ENCODE measurements around the gene PRKAB2. TPM values are rescaled to one million over a fixed set of nuclear protein-coding genes. Genes with fewer than 3 reads are reported as not detected.
"Not testable (repeated sequence)": the region's sequence is repeated elsewhere in the genome, so short reads cannot be mapped to it uniquely, and the experiment has no call there.

Gene PRKAB2
- polyA plus RNA-seq, 1 experiment = 18.3 TPM

DNA sequence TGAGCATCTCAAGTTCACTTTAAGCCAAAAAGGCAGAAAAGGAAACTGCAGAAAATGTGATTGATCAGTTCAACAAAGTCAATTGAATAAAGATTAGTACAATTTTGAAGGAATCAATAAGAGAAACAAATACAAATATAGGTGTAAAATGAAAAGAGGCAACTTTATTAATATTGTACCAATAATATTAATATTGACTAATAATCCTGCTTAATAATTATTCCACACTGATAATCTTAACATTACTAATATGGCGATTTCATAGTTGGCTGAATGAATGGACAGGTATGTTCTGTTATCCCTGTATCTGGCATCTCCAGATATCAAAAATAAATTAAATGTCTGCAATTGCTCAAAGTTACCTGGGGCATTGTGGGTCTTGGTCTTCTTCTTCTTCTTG lies 61.8 kb downstream of the PRKAB2 start:
- TF ChIP-seq, protein P1, sequence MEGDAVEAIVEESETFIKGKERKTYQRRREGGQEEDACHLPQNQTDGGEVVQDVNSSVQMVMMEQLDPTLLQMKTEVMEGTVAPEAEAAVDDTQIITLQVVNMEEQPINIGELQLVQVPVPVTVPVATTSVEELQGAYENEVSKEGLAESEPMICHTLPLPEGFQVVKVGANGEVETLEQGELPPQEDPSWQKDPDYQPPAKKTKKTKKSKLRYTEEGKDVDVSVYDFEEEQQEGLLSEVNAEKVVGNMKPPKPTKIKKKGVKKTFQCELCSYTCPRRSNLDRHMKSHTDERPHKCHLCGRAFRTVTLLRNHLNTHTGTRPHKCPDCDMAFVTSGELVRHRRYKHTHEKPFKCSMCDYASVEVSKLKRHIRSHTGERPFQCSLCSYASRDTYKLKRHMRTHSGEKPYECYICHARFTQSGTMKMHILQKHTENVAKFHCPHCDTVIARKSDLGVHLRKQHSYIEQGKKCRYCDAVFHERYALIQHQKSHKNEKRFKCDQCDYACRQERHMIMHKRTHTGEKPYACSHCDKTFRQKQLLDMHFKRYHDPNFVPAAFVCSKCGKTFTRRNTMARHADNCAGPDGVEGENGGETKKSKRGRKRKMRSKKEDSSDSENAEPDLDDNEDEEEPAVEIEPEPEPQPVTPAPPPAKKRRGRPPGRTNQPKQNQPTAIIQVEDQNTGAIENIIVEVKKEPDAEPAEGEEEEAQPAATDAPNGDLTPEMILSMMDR (IDR thresholded peaks at IDR 0.05; ENCODE audit: insufficient read depth, low read depth, low read length) = no peak
- peaks cover 2% of the 10 kb centered on the region for H3K27me3 ChIP-seq (ENCODE audit: control insufficient read depth, insufficient read depth, low read length)
- H3K4me3 ChIP-seq (ENCODE audit: low read depth, low read length) = no peak overlapping the region
- DNase-seq (ENCODE audit: low read depth) = no peak
- ChIA-PET POLR2A (no interaction called here), CTCF (no interaction called here)
- H3K36me3 ChIP-seq (ENCODE audit: control insufficient read depth, insufficient read depth, low read length) = no peaks in the 10 kb centered on the region

- TF ChIP-seq, protein P1 (IDR thresholded peaks at IDR 0.05; ENCODE audit: insufficient read depth, low read depth, low read length) = no peak
- H3K27me3 ChIP-seq (ENCODE audit: control insufficient read depth, insufficient read depth, low read length) = peaks cover 2% of the 10 kb centered on the region
- CTCF ChIA-PET = no interaction called here
- POLR2A ChIA-PET = no interaction called here
- DNase-seq (ENCODE audit: low read depth) = no peak
- H3K4me3 ChIP-seq (ENCODE audit: low read depth, low read length) = no peak overlapping the region
- H3K36me3 ChIP-seq (ENCODE audit: control insufficient read depth, insufficient read depth, low read length) = no peaks in the 10 kb centered on the region
These were observed 62.5 kb downstream of the PRKAB2 start for GRCh38 chr1:147109762-147110161.

DNA sequence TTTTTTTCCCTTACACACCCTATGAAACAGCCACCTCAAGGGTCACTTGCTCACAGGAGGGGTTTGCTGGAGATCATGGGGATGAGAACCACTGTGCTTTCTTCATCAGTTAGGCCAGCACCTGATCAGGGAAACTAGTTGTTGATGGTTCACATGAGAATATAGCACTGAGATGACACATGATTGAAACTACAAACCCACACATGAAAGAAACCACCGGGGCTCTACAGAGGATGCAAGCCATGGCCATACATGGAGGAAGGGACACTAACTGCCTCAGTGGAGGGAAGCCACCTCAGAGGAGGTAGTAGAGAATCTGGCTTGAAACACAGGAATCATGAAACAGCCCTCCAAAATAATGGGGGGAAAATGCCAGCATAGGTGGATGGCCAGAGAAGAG lies 63.2 kb downstream of the PRKAB2 start:
- Histone ChIP-seq H3K4me3 (ENCODE audit: low read depth, low read length) (no peak overlapping the region), H3K27me3 (ENCODE audit: control insufficient read depth, insufficient read depth, low read length) (peaks cover 2% of the 10 kb centered on the region), H3K36me3 (ENCODE audit: control insufficient read depth, insufficient read depth, low read length) (no peaks in the 10 kb centered on the region)
- CTCF ChIA-PET = no interaction called here
- POLR2A ChIA-PET = no interaction called here
- TF ChIP-seq, protein P1 (IDR thresholded peaks at IDR 0.05; ENCODE audit: insufficient read depth, low read depth, low read length) = no peak
- no peak for DNase-seq (ENCODE audit: low read depth)

- CTCF ChIA-PET; H3K27me3 ChIP-seq (ENCODE audit: control insufficient read depth, insufficient read depth, low read length); H3K36me3 ChIP-seq (ENCODE audit: control insufficient read depth, insufficient read depth, low read length); H3K4me3 ChIP-seq (ENCODE audit: low read depth, low read length); POLR2A ChIA-PET; DNase-seq (ENCODE audit: low read depth): not testable (repeated sequence)
These were observed 65.8 kb downstream of the PRKAB2 start for GRCh38 chr1:147106407-147106881.

DNA sequence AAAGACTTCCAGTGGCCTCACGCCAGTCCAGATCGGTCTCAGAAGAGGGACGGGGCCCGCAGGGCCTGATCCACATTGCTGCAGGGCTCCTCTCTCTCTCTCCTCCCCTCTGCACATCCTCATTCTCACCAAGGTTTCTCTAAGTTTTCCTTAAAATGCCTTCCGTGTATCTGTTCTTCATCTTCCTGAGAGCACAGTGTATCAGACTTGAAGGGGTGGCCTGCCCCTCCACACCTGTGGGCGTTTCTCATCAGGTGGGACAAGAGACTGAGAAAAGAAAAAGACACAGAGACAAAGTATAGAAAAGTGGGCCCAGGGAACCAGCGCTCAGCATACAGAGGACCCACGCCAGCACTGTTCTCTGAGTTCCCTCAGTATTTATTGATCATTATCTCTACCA lies 66.4 kb downstream of the PRKAB2 start:
- CTCF ChIA-PET = no interaction called here
- Histone ChIP-seq H3K4me3 (ENCODE audit: low read depth, low read length) (no peak overlapping the region), H3K36me3 (ENCODE audit: control insufficient read depth, insufficient read depth, low read length) (no peaks in the 10 kb centered on the region), H3K27me3 (ENCODE audit: control insufficient read depth, insufficient read depth, low read length) (peaks cover 2% of the 10 kb centered on the region)
- no peak for DNase-seq (ENCODE audit: low read depth)
- POLR2A ChIA-PET = no interaction called here
- TF ChIP-seq, protein P1 (IDR thresholded peaks at IDR 0.05; ENCODE audit: insufficient read depth, low read depth, low read length) = no peak

Other genes with a start within 250 kb of the PRKAB2 start
- gene NBPF12, start 234.1 kb downstream of the PRKAB2 start, polyA plus RNA-seq (2011; rRNA removed) = 5.3 and 5.5 TPM in 2 replicates
- gene FMO5, start 52.9 kb upstream of the PRKAB2 start, polyA plus RNA-seq (2011; rRNA removed) = 0.39 and 0.60 TPM in 2 replicates
- gene CHD1L, start 70.2 kb upstream of the PRKAB2 start, polyA plus RNA-seq (2011; rRNA removed) = 20.2 and 30.1 TPM in 2 replicates

Data from BJ (cell line).